ENCODE measurements around the gene MAMLD1.

Gene MAMLD1

DNA sequence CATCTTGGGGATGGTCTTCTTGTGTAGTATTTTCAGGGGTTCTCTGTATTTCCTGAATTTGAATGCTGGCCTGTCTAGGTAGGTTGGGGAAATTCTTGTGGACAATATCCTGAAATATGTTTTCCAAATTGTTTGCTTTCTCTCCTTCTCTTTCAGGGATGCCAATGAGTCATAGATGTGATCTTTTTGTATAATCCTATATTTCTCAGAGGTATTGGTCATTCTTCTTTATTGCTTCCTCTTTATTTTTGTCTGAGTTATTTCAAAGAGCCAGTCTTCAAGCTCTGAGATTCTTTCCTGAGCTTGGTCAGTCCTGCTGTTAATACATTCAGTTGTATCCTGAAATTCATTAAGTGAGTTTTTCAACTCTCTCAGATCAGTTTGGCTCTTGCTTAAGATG is 73.1 kb downstream of the MAMLD1 start (continued):
- TF ChIP-seq, protein P1, sequence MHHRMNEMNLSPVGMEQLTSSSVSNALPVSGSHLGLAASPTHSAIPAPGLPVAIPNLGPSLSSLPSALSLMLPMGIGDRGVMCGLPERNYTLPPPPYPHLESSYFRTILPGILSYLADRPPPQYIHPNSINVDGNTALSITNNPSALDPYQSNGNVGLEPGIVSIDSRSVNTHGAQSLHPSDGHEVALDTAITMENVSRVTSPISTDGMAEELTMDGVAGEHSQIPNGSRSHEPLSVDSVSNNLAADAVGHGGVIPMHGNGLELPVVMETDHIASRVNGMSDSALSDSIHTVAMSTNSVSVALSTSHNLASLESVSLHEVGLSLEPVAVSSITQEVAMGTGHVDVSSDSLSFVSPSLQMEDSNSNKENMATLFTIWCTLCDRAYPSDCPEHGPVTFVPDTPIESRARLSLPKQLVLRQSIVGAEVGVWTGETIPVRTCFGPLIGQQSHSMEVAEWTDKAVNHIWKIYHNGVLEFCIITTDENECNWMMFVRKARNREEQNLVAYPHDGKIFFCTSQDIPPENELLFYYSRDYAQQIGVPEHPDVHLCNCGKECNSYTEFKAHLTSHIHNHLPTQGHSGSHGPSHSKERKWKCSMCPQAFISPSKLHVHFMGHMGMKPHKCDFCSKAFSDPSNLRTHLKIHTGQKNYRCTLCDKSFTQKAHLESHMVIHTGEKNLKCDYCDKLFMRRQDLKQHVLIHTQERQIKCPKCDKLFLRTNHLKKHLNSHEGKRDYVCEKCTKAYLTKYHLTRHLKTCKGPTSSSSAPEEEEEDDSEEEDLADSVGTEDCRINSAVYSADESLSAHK (tag by site-specific recombination; IDR thresholded peaks at IDR 0.05) = no peak
- no peak for TF ChIP-seq ZNF658 (tag by site-specific recombination; IDR thresholded peaks at IDR 0.05)

GRCh38 chrX:150438165-150438564 is 75.0 kb downstream of the MAMLD1 start:
- H3K4me3 ChIP-seq (ENCODE audit: low read depth, low read length) = no peak overlapping the region
- H3K9me3 ChIP-seq (ENCODE audit: control insufficient read depth, insufficient read depth, low read depth, low read length) = no peaks in the 10 kb centered on the region
- H3K27ac ChIP-seq (ENCODE audit: extremely low read depth, low read depth, low read length) = no peak overlapping the region
- H3K36me3 ChIP-seq (ENCODE audit: control insufficient read depth in 2 of 2, insufficient read depth in 1 of 2, low read length in 2 of 2) = no peaks in the 10 kb centered on the region; a peak in 1 of 3 replicates
- no peak for TF ChIP-seq ZNF121 (tag by site-specific recombination; IDR thresholded peaks at IDR 0.05)
- TF ChIP-seq HOXA7 (CRISPR knock-in tag; IDR thresholded peaks at IDR 0.05; ENCODE audit: borderline replicate concordance) = no peak
- no peak for TF ChIP-seq RBAK (tag by site-specific recombination; IDR thresholded peaks at IDR 0.05)
- TF ChIP-seq GLI2 (tag by site-specific recombination; IDR thresholded peaks at IDR 0.05; ENCODE audit: borderline replicate concordance, low read depth) = no peak
- no peak for TF ChIP-seq ZNF549 (tag by site-specific recombination; IDR thresholded peaks at IDR 0.05)
- TF ChIP-seq ZNF518A (tag by site-specific recombination; conservative IDR thresholded peaks at IDR 0.05; ENCODE audit: low read depth) = no peak
- TF ChIP-seq ZNF426 (tag by site-specific recombination; IDR thresholded peaks at IDR 0.05) = no peak
- ChIA-PET CTCF (interaction anchor here (1.1 kb wide), 1 partner anchor 13 kb away, joined by 4 read pairs; no protein-coding TSS in a partner anchor), POLR2A (no interaction called here)
- no peaks in the 10 kb centered on the region for H3K4me1 ChIP-seq (ENCODE audit: control insufficient read depth, insufficient read depth, low read length)

- H3K4me1 ChIP-seq (ENCODE audit: control insufficient read depth, insufficient read depth, low read length) = no peaks in the 10 kb centered on the region
- ChIA-PET POLR2A (no interaction called here), CTCF (interaction anchor here (0.9 to 1.0 kb wide), 2 partner anchors 13 to 81 kb away, joined by 3 read pairs; no protein-coding TSS in a partner anchor)
- H3K9me3 ChIP-seq (ENCODE audit: control insufficient read depth, insufficient read depth, low read depth, low read length) = no peaks in the 10 kb centered on the region
- H3K4me3 ChIP-seq (ENCODE audit: low read depth, low read length) = no peak overlapping the region
- no peaks in the 10 kb centered on the region for H3K36me3 ChIP-seq (ENCODE audit: control insufficient read depth in 2 of 2, insufficient read depth in 1 of 2, low read length in 2 of 2)
- no peak overlapping the region for H3K27ac ChIP-seq (ENCODE audit: extremely low read depth, low read depth, low read length)
- no peak for TF ChIP-seq ZNF558 (tag by site-specific recombination; IDR thresholded peaks at IDR 0.05)
- no peak for TF ChIP-seq ZNF792 (tag by site-specific recombination; IDR thresholded peaks at IDR 0.05)
- no peak for TF ChIP-seq ZNF621 (tag by site-specific recombination; IDR thresholded peaks at IDR 0.05)
- TF ChIP-seq ZNF404 (tag by site-specific recombination; IDR thresholded peaks at IDR 0.05) = no peak
- no peak for TF ChIP-seq ZBTB44 (tag by site-specific recombination; IDR thresholded peaks at IDR 0.05)
- no peak for TF ChIP-seq ZNF266 (tag by site-specific recombination; IDR thresholded peaks at IDR 0.05; ENCODE audit: low read depth)
- no peak for TF ChIP-seq ZNF114 (tag by site-specific recombination; IDR thresholded peaks at IDR 0.05)
- no peak for TF ChIP-seq ZNF391 (tag by site-specific recombination; IDR thresholded peaks at IDR 0.05; ENCODE audit: borderline replicate concordance, low read depth)
- no peak for TF ChIP-seq ZNF768 (tag by site-specific recombination; IDR thresholded peaks at IDR 0.05)
- no peak for TF ChIP-seq ZNF707 (tag by site-specific recombination; IDR thresholded peaks at IDR 0.05)
- TF ChIP-seq ZBTB17 (tag by site-specific recombination; IDR thresholded peaks at IDR 0.05) = no peak
- no peak for TF ChIP-seq ZNF426 (tag by site-specific recombination; IDR thresholded peaks at IDR 0.05)
- no peak for TF ChIP-seq ZIC2 (tag by site-specific recombination; IDR thresholded peaks at IDR 0.05)
- no peak for TF ChIP-seq ZNF561 (tag by site-specific recombination; IDR thresholded peaks at IDR 0.05; ENCODE audit: borderline replicate concordance)
- TF ChIP-seq RBAK (tag by site-specific recombination; IDR thresholded peaks at IDR 0.05) = no peak
- TF ChIP-seq ZNF157 (tag by site-specific recombination; IDR thresholded peaks at IDR 0.05) = no peak
- no peak for TF ChIP-seq BCL6B (tag by site-specific recombination; IDR thresholded peaks at IDR 0.05)
These were observed 83.0 kb downstream of the MAMLD1 start for GRCh38 chrX:150446151-150446550.

All from HEK293 (cell line).